ENCODE measurements around the gene ERI3. TPM values are rescaled to one million over a fixed set of nuclear protein-coding genes. Genes with fewer than 3 reads are reported as not detected.

The ERI3 gene
- total RNA-seq, 1 donor from 2014 or later = 96.1 TPM

GRCh38 chr1:44200336-44200735 lies 154.7 kb downstream of the ERI3 start:
- no peak for DNase-seq (ENCODE audit: low spot score, unreplicated experiment)
- Mint-ChIP-seq H3K4me1 (ENCODE audit: low read depth) (no peaks in the 10 kb centered on the region), H3K27me3 (no peaks in the 10 kb centered on the region), H3K27ac (no peak overlapping the region), H3K9me3 (ENCODE audit: low read depth) (no peaks in the 10 kb centered on the region), H3K4me3 (ENCODE audit: low read depth) (no peak overlapping the region), H3K36me3 (ENCODE audit: insufficient read depth) (no peaks in the 10 kb centered on the region)
- TF ChIP-seq CTCF (IDR thresholded peaks at IDR 0.05; ENCODE audit: unreplicated experiment) = no peak

GRCh38 chr1:44174630-44175029 lies 180.4 kb downstream of the ERI3 start:
- Mint-ChIP-seq H3K36me3 (ENCODE audit: insufficient read depth) (peaks cover 3% of the 10 kb centered on the region), H3K27ac (no peak overlapping the region), H3K4me3 (ENCODE audit: low read depth) (no peak overlapping the region), H3K27me3 (no peaks in the 10 kb centered on the region), H3K9me3 (ENCODE audit: low read depth) (peaks cover 22% of the 10 kb centered on the region), H3K4me1 (ENCODE audit: low read depth) (no peaks in the 10 kb centered on the region)
- no peak for DNase-seq (ENCODE audit: low spot score, unreplicated experiment)
- no peak for TF ChIP-seq CTCF (IDR thresholded peaks at IDR 0.05; ENCODE audit: unreplicated experiment)

Other genes starting within 250 kb of the ERI3 start
- gene KLF17, start 236.4 kb downstream of the ERI3 start, total RNA-seq = not detected in 2 replicates
- gene KLF18, start 213.6 kb downstream of the ERI3 start, total RNA-seq = not detected in 2 replicates
- 78.3 and 82.0 TPM in 2 replicates for gene DMAP1, start 141.8 kb downstream of the ERI3 start, total RNA-seq
- gene RNF220, start 50.0 kb upstream of the ERI3 start, total RNA-seq = 85.9 and 87.5 TPM in 2 replicates

Measured in progenitor cell of endocrine pancreas (in vitro differentiated cells).